Mesenchymal stem cell (in vitro differentiated cells and primary cell): ENCODE data around the gene STRN3.
"Not testable (repeated sequence)": the region's sequence is repeated elsewhere in the genome, so short reads cannot be mapped to it uniquely, and the experiment has no call there.

Experiments used
- DNase-seq: peaks from one replicate; pipeline ENCODE4 v3.0.0-alpha.2; 2013
- H2AFZ ChIP-seq: one replicate; pipeline ENCODE4 v1.6.1; 2013; ENCODE audit warnings: low read depth, mild to moderate bottlenecking, control low read depth, inconsistent platforms, low read length, moderate library complexity
- H2AK5ac ChIP-seq: 2 replicates; pipeline ENCODE4 v1.6.1; 2013; ENCODE audit warnings: low read length, moderate library complexity, mild to moderate bottlenecking, inconsistent platforms; ENCODE audit not compliant: severe bottlenecking
- H2BK120ac ChIP-seq: one replicate; pipeline ENCODE4 v1.6.1; 2013; ENCODE audit warnings: low read depth, mild to moderate bottlenecking, inconsistent platforms, low read length, moderate library complexity
- H2BK12ac ChIP-seq, 2 experiments: one replicate each; pipeline ENCODE4 v1.6.1; 2013; ENCODE audit warnings: inconsistent platforms in 2 of 2, low read length in 2 of 2, mild to moderate bottlenecking in 2 of 2, moderate library complexity in 2 of 2, control low read depth in 1 of 2
- H2BK15ac ChIP-seq: one replicate; pipeline ENCODE4 v1.6.1; 2013; ENCODE audit warnings: mild to moderate bottlenecking, low read depth, inconsistent platforms; ENCODE audit not compliant: poor library complexity, severe bottlenecking
- H2BK5ac ChIP-seq: 2 replicates; pipeline ENCODE4 v1.6.1; 2013; ENCODE audit warnings: low read depth, mild to moderate bottlenecking, low read length, control low read depth, inconsistent platforms; ENCODE audit not compliant: poor library complexity, severe bottlenecking
- H3K14ac ChIP-seq, 2 experiments: one replicate each; pipeline ENCODE4 v1.6.1; 2013; ENCODE audit warnings: inconsistent platforms in 2 of 2, low read length in 2 of 2, control low read depth in 1 of 2, mild to moderate bottlenecking in 1 of 2, moderate library complexity in 1 of 2
- H3K18ac ChIP-seq, 2 experiments: one replicate each; pipeline ENCODE4 v1.6.1; 2013; ENCODE audit warnings: inconsistent platforms in 2 of 2, low read length in 2 of 2, control low read depth in 1 of 2, low read depth in 1 of 2, mild to moderate bottlenecking in 1 of 2
- H3K23ac ChIP-seq, 2 experiments: one replicate each; pipeline ENCODE4 v1.6.1; 2013; ENCODE audit warnings: inconsistent platforms in 2 of 2, low read length in 2 of 2, mild to moderate bottlenecking in 2 of 2, moderate library complexity in 2 of 2, control low read depth in 1 of 2
- H3K27ac ChIP-seq: 2 replicates; pipeline ENCODE4 v1.5.1; 2013; ENCODE audit warnings: mild to moderate bottlenecking, moderate library complexity, low read length, control low read depth, inconsistent platforms; ENCODE audit not compliant: poor library complexity, severe bottlenecking
- H3K27me3 ChIP-seq, 2 experiments: 2 replicates each; pipeline versions ENCODE4 v1.6.1 to v1.7.0; 2013; ENCODE audit warnings: low read length in 2 of 2, mild to moderate bottlenecking in 2 of 2, moderate library complexity in 2 of 2, control low read depth in 1 of 2, inconsistent platforms in 1 of 2; ENCODE audit not compliant: control insufficient read depth in 1 of 2, insufficient read depth in 1 of 2
- H3K36me3 ChIP-seq, 2 experiments: 2 replicates each; pipeline versions ENCODE4 v1.6.1 to v1.7.0; 2013; ENCODE audit warnings: low read length in 2 of 2, control low read depth in 1 of 2, inconsistent platforms in 1 of 2, low read depth in 1 of 2, mild to moderate bottlenecking in 1 of 2; ENCODE audit not compliant: insufficient read depth in 2 of 2, control insufficient read depth in 1 of 2
- H3K4ac ChIP-seq, 2 experiments: one replicate each; pipeline ENCODE4 v1.6.1; 2013; ENCODE audit warnings: inconsistent platforms in 2 of 2, low read length in 2 of 2, mild to moderate bottlenecking in 2 of 2, moderate library complexity in 2 of 2, control low read depth in 1 of 2, low read depth in 1 of 2
- H3K4me1 ChIP-seq: 2 replicates; pipeline ENCODE4 v1.6.1; 2013; ENCODE audit warnings: low read depth, low read length, control low read depth; ENCODE audit not compliant: control insufficient read depth, insufficient read depth
- H3K4me2 ChIP-seq: 2 replicates; pipeline ENCODE4 v1.6.1; 2013; ENCODE audit warnings: low read length, mild to moderate bottlenecking, inconsistent platforms; ENCODE audit not compliant: poor library complexity, severe bottlenecking
- H3K4me3 ChIP-seq, 2 experiments: 2 replicates each; pipeline versions ENCODE4 v1.5.1 to v1.7.0; 2013; ENCODE audit warnings: low read length in 2 of 2, mild to moderate bottlenecking in 2 of 2, control low read depth in 1 of 2, low read depth in 1 of 2; ENCODE audit not compliant: insufficient read depth in 1 of 2
- H3K79me1 ChIP-seq: replicated peaks from 2 replicates; pipeline ENCODE4 v1.6.1; 2013; ENCODE audit warnings: mild to moderate bottlenecking, control low read depth, low read length, inconsistent platforms; ENCODE audit not compliant: poor library complexity, severe bottlenecking
- H3K9ac ChIP-seq: 2 replicates; pipeline ENCODE4 v1.7.0; 2013; ENCODE audit warnings: mild to moderate bottlenecking, low read length, moderate library complexity
- H3K9me3 ChIP-seq: 2 replicates; pipeline ENCODE4 v1.7.0; 2013; ENCODE audit warnings: mild to moderate bottlenecking, low read length; ENCODE audit not compliant: control insufficient read depth
- H4K8ac ChIP-seq: one replicate; pipeline ENCODE4 v1.6.1; 2013; ENCODE audit warnings: inconsistent platforms, mild to moderate bottlenecking, low read length, moderate library complexity
- H4K91ac ChIP-seq: one replicate; pipeline ENCODE4 v1.6.1; 2013; ENCODE audit warnings: mild to moderate bottlenecking, low read length, inconsistent platforms
- WGBS: methylation state at CpG from one replicate; pipeline ENCODE4 v1.1.7; 2013; ENCODE audit warnings: mixed read lengths; 5-methylcytosine and 5-hydroxymethylcytosine counted together

Gene STRN3

DNA sequence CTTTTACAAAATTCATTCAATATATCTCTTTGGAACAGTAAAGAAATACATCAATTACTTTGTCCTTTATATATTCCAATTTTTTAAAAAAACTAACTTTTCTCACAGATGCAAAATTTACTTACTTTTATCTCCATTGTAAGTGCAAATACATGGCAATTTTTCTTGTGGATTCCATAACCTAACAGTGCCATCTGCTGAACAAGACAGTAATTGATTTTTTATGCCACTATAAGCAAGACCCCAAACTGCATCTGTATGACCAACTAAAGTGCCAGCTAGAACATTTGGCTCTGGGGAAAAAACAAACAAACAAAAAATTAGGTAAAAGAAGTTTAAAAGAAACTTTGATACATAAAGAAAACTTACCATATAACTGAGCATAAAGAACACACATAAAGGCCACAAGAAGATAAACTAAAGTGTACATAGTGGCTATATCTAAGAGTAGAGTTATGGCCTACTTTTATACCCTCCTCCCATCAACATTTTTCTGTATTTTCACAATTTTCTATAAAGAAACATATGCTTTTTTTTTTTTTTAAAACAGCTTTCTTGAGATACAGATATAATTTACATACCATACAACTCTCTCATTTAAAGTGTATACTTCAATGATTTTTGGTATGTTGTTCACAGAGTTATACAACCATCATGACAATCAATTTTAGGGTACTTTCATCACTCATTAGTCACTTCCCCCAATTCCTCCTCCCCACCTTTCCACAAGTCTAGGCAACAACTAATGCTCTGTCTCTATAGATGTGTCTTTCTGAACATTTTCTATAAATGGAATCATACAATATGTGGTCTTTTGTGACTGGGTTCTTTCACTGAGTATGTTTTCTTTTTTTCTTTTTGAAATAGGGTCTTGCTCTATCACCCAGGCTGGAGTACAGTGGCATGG lies 119.2 kb downstream of the STRN3 start:
- H2AFZ ChIP-seq: no peak overlapping the region
- no peak overlapping the region for H2AK5ac ChIP-seq
- H3K4me3 ChIP-seq: no peak overlapping the region
- no peak overlapping the region for H3K18ac ChIP-seq
- no peak overlapping the region for H4K91ac ChIP-seq
- H3K9ac ChIP-seq: no peak overlapping the region
- no peak overlapping the region for H4K8ac ChIP-seq
- DNase-seq: peak; percentile 26
- no peaks in the 10 kb centered on the region for H3K27me3 ChIP-seq
- H3K4ac ChIP-seq: no peak overlapping the region
- H3K4me1 ChIP-seq: no peaks in the 10 kb centered on the region
- no peak overlapping the region for H2BK15ac ChIP-seq
- H3K36me3 ChIP-seq: peaks cover 9 to 97% of the 10 kb centered on the region in 2 experiments
- H2BK5ac ChIP-seq: no peak overlapping the region
- H3K23ac ChIP-seq: no peak overlapping the region
- H2BK12ac ChIP-seq: no peak overlapping the region
- H3K27ac ChIP-seq: no peak overlapping the region
- no peak overlapping the region for H3K14ac ChIP-seq
- no peak overlapping the region for H3K4me2 ChIP-seq
- H2BK120ac ChIP-seq: no peak overlapping the region
- no peaks in the 10 kb centered on the region for H3K9me3 ChIP-seq
- H3K79me1 ChIP-seq: peaks cover 15% of the 10 kb centered on the region

DNA sequence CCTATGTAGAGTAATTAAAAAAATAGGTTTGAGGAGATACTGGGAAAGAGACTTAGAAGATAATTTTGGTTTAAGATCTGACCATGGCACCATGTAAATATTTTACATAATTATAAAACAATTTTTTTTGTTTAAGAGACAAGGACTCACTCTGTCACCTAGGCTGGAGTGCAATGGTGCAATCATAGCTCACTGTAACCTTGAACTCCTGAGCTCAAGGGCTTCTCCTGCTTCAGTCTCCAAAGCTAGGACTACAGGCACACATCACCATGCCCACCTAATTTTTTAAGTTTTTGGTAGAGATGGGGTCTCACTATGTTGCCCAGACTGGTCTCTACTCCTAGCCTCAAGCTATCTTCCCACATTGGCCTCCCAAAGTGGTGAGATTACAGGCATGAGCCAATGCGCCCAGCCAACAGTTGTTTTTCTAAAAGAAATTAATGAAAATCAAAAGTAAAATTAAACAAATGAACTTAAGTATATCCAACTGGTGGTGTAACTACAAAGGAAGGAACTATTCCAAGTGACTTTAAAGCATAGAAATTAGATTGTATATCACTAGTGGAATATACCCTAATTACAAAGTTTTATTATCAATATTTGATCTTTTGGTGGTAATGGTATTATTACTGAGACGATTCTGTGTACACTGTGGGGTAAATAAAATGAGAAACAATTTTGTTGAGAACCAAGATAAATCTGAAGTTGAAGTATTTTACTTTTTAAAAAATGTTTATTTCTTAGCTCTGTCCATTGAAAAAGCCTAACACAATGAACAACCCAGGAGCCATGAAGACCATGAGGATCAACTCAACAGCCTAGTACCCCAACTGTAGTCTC lies 122.7 kb downstream of the STRN3 start:
- Histone ChIP-seq H3K79me1 (peaks cover 12% of the 10 kb centered on the region), H2AK5ac (no peak overlapping the region), H2BK15ac (no peak overlapping the region), H3K27me3 (no peaks in the 10 kb centered on the region), H2AFZ (no peak overlapping the region), H3K14ac (peak overlapping the region in 1 of 2 experiments; percentile 8), H3K23ac (no peak overlapping the region), H2BK5ac (no peak overlapping the region), H2BK12ac (no peak overlapping the region), H3K4me1 (no peaks in the 10 kb centered on the region), H4K8ac (no peak overlapping the region), H3K9ac (no peak overlapping the region), H3K36me3 (peaks cover 7 to 86% of the 10 kb centered on the region in 2 experiments), H3K4ac (no peak overlapping the region), H3K4me3 (no peak overlapping the region), H4K91ac (no peak overlapping the region), H3K18ac (no peak overlapping the region), H3K9me3 (no peaks in the 10 kb centered on the region), H2BK120ac (no peak overlapping the region), H3K27ac (no peak overlapping the region), H3K4me2 (no peak overlapping the region)
- WGBS: no CpG with 5 or more reads among the region's 2 CpGs
- no peak for DNase-seq

DNA sequence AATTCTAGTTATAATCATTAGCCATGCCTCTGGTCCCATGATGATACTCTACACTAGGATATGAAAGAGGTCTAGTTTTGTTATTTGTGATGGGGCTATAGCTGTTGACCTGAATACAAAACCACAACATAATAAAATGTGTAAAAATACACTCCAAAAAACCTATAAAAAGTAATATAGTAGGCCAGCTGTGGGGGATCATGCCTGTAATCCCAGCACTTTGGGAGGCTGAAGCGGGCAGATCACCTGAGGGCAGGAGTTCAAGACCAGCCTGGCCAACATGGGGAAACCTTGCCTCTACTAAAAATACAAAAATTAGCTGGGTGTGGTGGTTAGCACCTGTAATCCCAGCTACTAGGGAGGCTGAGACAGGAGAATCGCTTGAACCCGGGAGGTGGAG lies 129.1 kb downstream of the STRN3 start:
- H3K4ac ChIP-seq, H3K27ac ChIP-seq, H3K18ac ChIP-seq, H3K9me3 ChIP-seq, H4K8ac ChIP-seq, H3K79me1 ChIP-seq, H2AK5ac ChIP-seq, DNase-seq, H2BK12ac ChIP-seq, H3K14ac ChIP-seq, H3K4me2 ChIP-seq, H3K4me1 ChIP-seq, H2BK5ac ChIP-seq, H2BK120ac ChIP-seq, H3K9ac ChIP-seq, H3K27me3 ChIP-seq, H4K91ac ChIP-seq, H2AFZ ChIP-seq, H3K23ac ChIP-seq, H2BK15ac ChIP-seq, H3K4me3 ChIP-seq: not testable (repeated sequence)
- peaks cover 10 to 69% of the 10 kb centered on the region in 2 experiments for H3K36me3 ChIP-seq
- 90% methylated on average over 3 of the region's 3 CpGs for WGBS

- peaks cover 10 to 70% of the 10 kb centered on the region in 2 experiments for H3K36me3 ChIP-seq
- H2BK15ac ChIP-seq: no peak overlapping the region
- H3K18ac ChIP-seq: no peak overlapping the region
Measured at GRCh38 chr14:30896435-30896834, 129.7 kb downstream of the STRN3 start.

More at GRCh38 chr14:30896435-30896834, 129.7 kb downstream of the STRN3 start:
- no peak for DNase-seq
- H3K27ac ChIP-seq: no peak overlapping the region
- H2AFZ ChIP-seq: no peak overlapping the region
- no peak overlapping the region for H3K9ac ChIP-seq
- no peak overlapping the region for H3K4me2 ChIP-seq
- no peak overlapping the region for H3K23ac ChIP-seq
- H2BK120ac ChIP-seq: no peak overlapping the region
- H2AK5ac ChIP-seq: no peak overlapping the region
- H3K4me3 ChIP-seq: no peak overlapping the region
- H3K14ac ChIP-seq: no peak overlapping the region
- H2BK5ac ChIP-seq: no peak overlapping the region
- H2BK12ac ChIP-seq: peak overlapping the region in 1 of 2 experiments; percentile 38
- H4K91ac ChIP-seq: no peak overlapping the region
- no peaks in the 10 kb centered on the region for H3K27me3 ChIP-seq
- no peaks in the 10 kb centered on the region for H3K4me1 ChIP-seq
- H3K79me1 ChIP-seq: peaks cover 8% of the 10 kb centered on the region
- H4K8ac ChIP-seq: peak overlapping the region; percentile 60
- H3K4ac ChIP-seq: no peak overlapping the region
- H3K9me3 ChIP-seq: no peaks in the 10 kb centered on the region
